ENCODE results near the gene ZMYND8. TPM values are rescaled to one million over a fixed set of nuclear protein-coding genes. Genes with fewer than 3 reads are reported as not detected.

ZMYND8 gene
- total and polyA plus RNA-seq, 10 of the 15 experiments (the other 5 are each of a cell fraction or from before 2014, with no cell fraction given), result 12.9 to 54.8 (median 23.1) TPM

GRCh38 chr20:47258745-47259695 is 97.5 kb downstream of the ZMYND8 start (continued):
- peak; percentile 91 for TF ChIP-seq PKNOX1 (IDR thresholded peaks at IDR 0.05)
- peak; percentile 80 for TF ChIP-seq SMARCA5 (IDR thresholded peaks at IDR 0.05)
- no peak for TF ChIP-seq SUZ12 (IDR thresholded peaks at IDR 0.05; ENCODE audit: unreplicated experiment)
- peak; percentile 44; the same call in 1 of the 2 replicates for TF ChIP-seq MXI1 (IDR thresholded peaks at IDR 0.05; ENCODE audit: low read depth, low read length)
- TF ChIP-seq LARP7 (IDR thresholded peaks at IDR 0.05), result no peak
- 0 out of 2 replicates have a peak, but pooled peaks have one; percentile 4 for TF ChIP-seq ZNF24 (IDR thresholded peaks at IDR 0.05)
- no peak for TF ChIP-seq SIN3A (IDR thresholded peaks at IDR 0.05; ENCODE audit: low read depth, low read length)
- TF ChIP-seq WRNIP1 (IDR thresholded peaks at IDR 0.05; ENCODE audit: borderline replicate concordance, low read depth, low read length), result no peak
- peak; percentile 73; the same call in 1 of the 2 replicates for TF ChIP-seq ZBTB33 (IDR thresholded peaks at IDR 0.05)
- TF ChIP-seq EGR1 (IDR thresholded peaks at IDR 0.05; ENCODE audit: borderline replicate concordance in 1 of 2, low read depth in 2 of 2, low read length in 2 of 2), result 0 out of 3 replicates have a peak, but pooled peaks of 1 of the 2 experiments have one; percentile 4
- TF ChIP-seq SRF (IDR thresholded peaks at IDR 0.05; ENCODE audit: low read depth in 2 of 2, low read length in 2 of 2), result no peak
- TF ChIP-seq SREBF2 (IDR thresholded peaks at IDR 0.05; ENCODE audit: low read length), result no peak
- TF ChIP-seq FOS (IDR thresholded peaks at IDR 0.05; ENCODE audit: borderline replicate concordance, extremely low read depth, insufficient read length), result no peak
- TF ChIP-seq CBFB (IDR thresholded peaks at IDR 0.05; ENCODE audit: low read depth), result no peak; the same call in 1 of the 2 replicates
- TF ChIP-seq ETV6 (conservative IDR thresholded peaks at IDR 0.05 in 1 of 2, IDR thresholded peaks at IDR 0.05 in 1 of 2; ENCODE audit: borderline replicate concordance in 1 of 2, low read depth in 1 of 2), result peak in 1 of 2 experiments; percentile 67; a peak in 2 of 4 replicates
- TF ChIP-seq IRF4 (IDR thresholded peaks at IDR 0.05; ENCODE audit: low read depth, low read length), result peak; percentile 63; the same call in 1 of the 2 replicates
- TF ChIP-seq ATF7 (IDR thresholded peaks at IDR 0.05; ENCODE audit: low read depth), result peak; percentile 83
- peak; percentile 51; the same call in 1 of the 2 replicates for TF ChIP-seq MLLT1 (IDR thresholded peaks at IDR 0.05)
- no peak for TF ChIP-seq ZNF217 (IDR thresholded peaks at IDR 0.05)
- TF ChIP-seq RAD51 (IDR thresholded peaks at IDR 0.05), result peak; percentile 61; the same call in 1 of the 2 replicates
- peak; percentile 52; the same call in 1 of the 2 replicates for TF ChIP-seq YY1 (IDR thresholded peaks at IDR 0.05; ENCODE audit: low read depth, low read length)
- TF ChIP-seq TAF1 (IDR thresholded peaks at IDR 0.05; ENCODE audit: borderline replicate concordance, low read depth, low read length), result no peak

Data from GM12878 (cell line).